ENCODE results near the gene VKORC1.

Gene VKORC1

DNA sequence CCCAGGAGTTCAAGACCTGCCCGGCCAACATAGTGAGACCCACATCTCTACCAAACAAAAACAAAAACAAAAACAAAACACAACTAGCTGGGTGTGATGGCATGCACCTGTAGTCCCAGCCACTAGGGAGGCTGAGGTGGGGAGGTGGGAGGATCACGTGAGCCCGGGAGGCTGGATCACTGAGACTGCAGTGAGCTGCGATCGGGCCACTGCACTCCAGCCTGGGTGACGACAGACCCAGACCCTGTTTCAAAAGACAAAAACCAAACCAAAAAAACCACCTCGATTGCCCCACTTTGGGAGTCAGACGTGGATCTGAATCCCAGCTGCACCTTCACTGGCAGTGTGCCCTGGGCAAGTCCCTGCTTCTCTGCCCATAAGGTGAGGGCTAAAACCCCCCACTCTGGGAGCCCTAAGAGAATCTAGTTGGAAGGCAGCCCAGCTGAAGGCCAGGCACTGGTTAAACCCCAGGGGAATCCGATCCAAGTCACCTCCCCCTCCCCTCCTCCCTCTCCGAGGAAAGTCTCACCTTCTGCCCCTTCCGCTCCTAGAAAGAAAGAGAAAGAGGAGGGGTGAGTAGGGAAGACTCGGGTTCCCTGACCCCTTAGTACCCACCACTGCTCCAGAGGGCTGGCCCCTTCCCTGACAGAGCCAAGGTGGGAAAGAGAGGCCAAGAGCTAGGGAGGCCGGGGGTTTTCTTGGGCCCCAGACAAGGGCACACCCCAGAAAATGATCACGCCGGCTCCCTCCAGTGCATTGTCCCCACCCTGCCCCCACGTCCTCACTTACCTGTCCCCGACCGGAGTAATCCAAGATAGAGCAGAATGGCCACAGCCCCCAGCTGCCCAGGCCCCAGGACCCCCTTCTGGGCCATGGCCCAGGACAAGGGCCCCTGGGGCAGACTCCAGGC, 40.3 kb upstream of the VKORC1 start:
- peaks cover 29% of the 10 kb centered on the region for H3K36me3 ChIP-seq (ENCODE audit: control insufficient read depth, insufficient read depth, low read length)
- no peaks in the 10 kb centered on the region for H3K9me3 ChIP-seq (ENCODE audit: control insufficient read depth, insufficient read depth, low read length)
- H3K4me3 ChIP-seq (ENCODE audit: low read depth, low read length) = peak overlapping the region; percentile 79
- H3K9ac ChIP-seq (ENCODE audit: low read depth, low read length) = peak overlapping the region; percentile 77
- peaks cover 14% of the 10 kb centered on the region for H3K4me1 ChIP-seq (ENCODE audit: control insufficient read depth, insufficient read depth, low read length)
- H3K27me3 ChIP-seq (ENCODE audit: control insufficient read depth, insufficient read depth, low read length) = no peaks in the 10 kb centered on the region

- Histone ChIP-seq H3K9ac (ENCODE audit: low read depth, low read length) (peak overlapping the region; percentile 77), H3K4me3 (ENCODE audit: low read depth, low read length) (peak overlapping the region; percentile 79), H3K36me3 (ENCODE audit: control insufficient read depth, insufficient read depth, low read length) (peaks cover 35% of the 10 kb centered on the region), H3K4me1 (ENCODE audit: control insufficient read depth, insufficient read depth, low read length) (peaks cover 11% of the 10 kb centered on the region), H3K27me3 (ENCODE audit: control insufficient read depth, insufficient read depth, low read length) (no peaks in the 10 kb centered on the region), H3K9me3 (ENCODE audit: control insufficient read depth, insufficient read depth, low read length) (no peaks in the 10 kb centered on the region)
These were observed 39.5 kb upstream of the VKORC1 start for GRCh38 chr16:31134091-31134571.

DNA sequence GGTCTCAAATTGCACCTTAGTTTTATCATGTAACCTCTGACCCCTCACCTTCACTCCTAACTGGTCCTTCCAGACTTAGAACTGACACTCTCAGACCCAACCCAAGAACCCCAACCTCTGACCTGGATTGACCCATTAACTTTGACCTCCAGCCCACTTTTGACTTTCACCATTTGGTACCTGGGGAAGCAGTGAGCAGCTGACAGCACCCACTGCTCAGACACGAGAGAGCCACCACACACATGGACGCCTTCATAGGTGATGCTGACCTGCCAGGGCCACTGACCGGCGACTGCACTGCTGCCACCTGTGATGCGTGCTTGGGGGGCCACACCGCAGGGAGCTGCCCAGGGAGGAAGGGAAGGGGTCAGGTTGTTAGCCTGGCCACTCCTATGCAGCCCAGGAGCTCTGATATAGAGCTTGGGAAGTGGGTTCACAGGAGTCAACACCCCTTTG, 38.5 kb upstream of the VKORC1 start:
- no peaks in the 10 kb centered on the region for H3K9me3 ChIP-seq (ENCODE audit: control insufficient read depth, insufficient read depth, low read length)
- no peak overlapping the region for H3K9ac ChIP-seq (ENCODE audit: low read depth, low read length)
- H3K27me3 ChIP-seq (ENCODE audit: control insufficient read depth, insufficient read depth, low read length) = no peaks in the 10 kb centered on the region
- H3K4me1 ChIP-seq (ENCODE audit: control insufficient read depth, insufficient read depth, low read length) = peaks cover 8% of the 10 kb centered on the region
- H3K36me3 ChIP-seq (ENCODE audit: control insufficient read depth, insufficient read depth, low read length) = peaks cover 39% of the 10 kb centered on the region
- no peak overlapping the region for H3K4me3 ChIP-seq (ENCODE audit: low read depth, low read length)

GRCh38 chr16:31132303-31132979, 37.8 kb upstream of the VKORC1 start:
- Histone ChIP-seq H3K9ac (ENCODE audit: low read depth, low read length) (peak overlapping the region; percentile 12), H3K36me3 (ENCODE audit: control insufficient read depth, insufficient read depth, low read length) (peaks cover 45% of the 10 kb centered on the region), H3K4me1 (ENCODE audit: control insufficient read depth, insufficient read depth, low read length) (peaks cover 8% of the 10 kb centered on the region), H3K4me3 (ENCODE audit: low read depth, low read length) (no peak overlapping the region), H3K27me3 (ENCODE audit: control insufficient read depth, insufficient read depth, low read length) (no peaks in the 10 kb centered on the region), H3K9me3 (ENCODE audit: control insufficient read depth, insufficient read depth, low read length) (no peaks in the 10 kb centered on the region)

DNA sequence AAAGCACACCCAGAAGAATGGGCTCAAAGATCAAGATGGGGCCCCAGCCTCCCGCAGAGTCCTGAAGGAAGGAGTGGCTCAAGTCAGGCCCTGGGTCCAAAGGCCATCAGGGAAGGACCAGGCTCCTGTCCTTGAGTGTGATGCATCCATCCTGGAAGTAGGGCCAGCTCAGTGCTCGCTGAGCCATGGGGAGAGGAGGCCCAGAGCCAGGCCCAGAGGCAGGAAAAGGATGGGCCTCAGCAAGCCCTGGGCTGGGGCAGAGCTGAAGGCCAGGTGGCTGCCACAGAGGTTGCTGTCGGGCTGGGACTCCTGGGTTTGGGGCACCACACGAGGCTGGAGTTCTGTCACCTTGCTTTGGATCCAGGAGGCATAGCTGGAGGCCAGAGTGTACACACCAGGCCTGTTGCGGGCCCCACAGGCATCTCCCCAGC, 37.3 kb upstream of the VKORC1 start:
- H3K27me3 ChIP-seq (ENCODE audit: control insufficient read depth, insufficient read depth, low read length) = no peaks in the 10 kb centered on the region
- H3K4me1 ChIP-seq (ENCODE audit: control insufficient read depth, insufficient read depth, low read length) = peaks cover 8% of the 10 kb centered on the region
- no peaks in the 10 kb centered on the region for H3K9me3 ChIP-seq (ENCODE audit: control insufficient read depth, insufficient read depth, low read length)
- H3K4me3 ChIP-seq (ENCODE audit: low read depth, low read length) = no peak overlapping the region
- peaks cover 51% of the 10 kb centered on the region for H3K36me3 ChIP-seq (ENCODE audit: control insufficient read depth, insufficient read depth, low read length)
- H3K9ac ChIP-seq (ENCODE audit: low read depth, low read length) = peak overlapping the region; percentile 12

GRCh38 chr16:31131416-31131815, 36.8 kb upstream of the VKORC1 start:
- Histone ChIP-seq H3K27me3 (ENCODE audit: control insufficient read depth, insufficient read depth, low read length) (no peaks in the 10 kb centered on the region), H3K9me3 (ENCODE audit: control insufficient read depth, insufficient read depth, low read length) (no peaks in the 10 kb centered on the region), H3K4me3 (ENCODE audit: low read depth, low read length) (no peak overlapping the region), H3K4me1 (ENCODE audit: control insufficient read depth, insufficient read depth, low read length) (peaks cover 8% of the 10 kb centered on the region), H3K36me3 (ENCODE audit: control insufficient read depth, insufficient read depth, low read length) (peaks cover 53% of the 10 kb centered on the region), H3K9ac (ENCODE audit: low read depth, low read length) (no peak overlapping the region)

DNA sequence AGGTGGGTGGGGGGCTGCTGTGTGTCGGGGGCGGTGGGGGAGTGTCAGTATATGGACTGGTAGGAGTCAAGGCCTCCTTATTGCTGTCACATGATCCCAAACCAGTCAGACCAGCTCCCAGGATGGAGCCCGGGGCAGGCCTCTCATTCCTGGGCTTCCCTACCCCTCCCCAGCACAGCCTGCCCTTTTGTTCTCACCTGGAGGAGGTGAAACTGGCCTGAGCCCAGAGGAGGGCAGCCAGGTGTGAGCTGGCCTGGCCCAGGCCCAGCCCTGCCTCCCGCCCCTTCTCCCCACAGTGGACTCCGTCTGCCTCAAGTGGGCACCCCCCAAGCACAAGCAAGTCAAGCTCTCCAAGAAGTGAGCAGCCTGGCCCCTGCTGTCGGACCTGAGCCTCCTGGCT, 36.3 kb upstream of the VKORC1 start:
- Histone ChIP-seq H3K4me1 (ENCODE audit: control insufficient read depth, insufficient read depth, low read length) (peaks cover 5% of the 10 kb centered on the region), H3K27me3 (ENCODE audit: control insufficient read depth, insufficient read depth, low read length) (no peaks in the 10 kb centered on the region), H3K9me3 (ENCODE audit: control insufficient read depth, insufficient read depth, low read length) (no peaks in the 10 kb centered on the region), H3K36me3 (ENCODE audit: control insufficient read depth, insufficient read depth, low read length) (peaks cover 53% of the 10 kb centered on the region), H3K4me3 (ENCODE audit: low read depth, low read length) (no peak overlapping the region), H3K9ac (ENCODE audit: low read depth, low read length) (no peak overlapping the region)

- Histone ChIP-seq H3K4me1 (ENCODE audit: control insufficient read depth, insufficient read depth, low read length) (peaks cover 2% of the 10 kb centered on the region), H3K4me3 (ENCODE audit: low read depth, low read length) (no peak overlapping the region), H3K27me3 (ENCODE audit: control insufficient read depth, insufficient read depth, low read length) (no peaks in the 10 kb centered on the region), H3K9me3 (ENCODE audit: control insufficient read depth, insufficient read depth, low read length) (no peaks in the 10 kb centered on the region), H3K36me3 (ENCODE audit: control insufficient read depth, insufficient read depth, low read length) (peaks cover 53% of the 10 kb centered on the region), H3K9ac (ENCODE audit: low read depth, low read length) (no peak overlapping the region)
These were observed 35.8 kb upstream of the VKORC1 start for GRCh38 chr16:31130336-31130891.

DNA sequence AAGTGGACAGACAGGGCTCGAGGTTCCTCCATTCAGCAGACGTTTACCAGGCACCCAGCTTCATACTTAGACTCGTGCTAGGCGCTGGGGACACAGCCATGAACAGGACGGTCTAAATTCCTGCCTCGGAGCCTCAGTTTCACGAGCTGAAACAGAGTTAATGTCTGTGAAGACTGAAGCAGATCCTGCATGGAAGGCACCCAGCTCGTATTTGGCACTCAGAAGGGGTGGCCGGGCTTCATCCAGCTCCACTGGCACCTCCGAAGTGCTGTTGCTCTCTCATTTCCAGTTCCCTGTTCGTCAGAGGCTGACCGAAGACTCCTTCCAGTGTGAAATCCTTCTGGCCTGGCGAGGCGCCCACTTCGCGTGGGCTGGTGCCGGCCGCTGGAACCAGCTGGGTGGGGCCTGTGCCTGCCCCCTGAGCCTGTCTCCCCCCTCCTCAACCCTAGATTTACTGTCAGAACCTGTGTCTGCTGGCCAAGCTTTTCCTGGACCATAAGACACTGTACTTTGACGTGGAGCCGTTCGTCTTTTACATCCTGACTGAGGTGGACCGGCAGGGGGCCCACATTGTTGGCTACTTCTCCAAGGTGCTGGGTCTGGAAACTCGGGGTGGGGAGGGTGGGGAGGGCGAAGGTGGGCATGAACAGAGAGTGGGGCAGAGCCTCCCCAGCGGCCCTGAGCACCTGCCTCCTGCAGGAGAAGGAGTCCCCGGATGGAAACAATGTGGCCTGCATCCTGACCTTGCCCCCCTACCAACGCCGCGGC, 35.2 kb upstream of the VKORC1 start:
- H3K9ac ChIP-seq (ENCODE audit: low read depth, low read length) = no peak overlapping the region
- H3K27me3 ChIP-seq (ENCODE audit: control insufficient read depth, insufficient read depth, low read length) = no peaks in the 10 kb centered on the region
- no peaks in the 10 kb centered on the region for H3K9me3 ChIP-seq (ENCODE audit: control insufficient read depth, insufficient read depth, low read length)
- no peak overlapping the region for H3K4me3 ChIP-seq (ENCODE audit: low read depth, low read length)
- H3K36me3 ChIP-seq (ENCODE audit: control insufficient read depth, insufficient read depth, low read length) = peaks cover 53% of the 10 kb centered on the region
- H3K4me1 ChIP-seq (ENCODE audit: control insufficient read depth, insufficient read depth, low read length) = peaks cover 2% of the 10 kb centered on the region

DNA sequence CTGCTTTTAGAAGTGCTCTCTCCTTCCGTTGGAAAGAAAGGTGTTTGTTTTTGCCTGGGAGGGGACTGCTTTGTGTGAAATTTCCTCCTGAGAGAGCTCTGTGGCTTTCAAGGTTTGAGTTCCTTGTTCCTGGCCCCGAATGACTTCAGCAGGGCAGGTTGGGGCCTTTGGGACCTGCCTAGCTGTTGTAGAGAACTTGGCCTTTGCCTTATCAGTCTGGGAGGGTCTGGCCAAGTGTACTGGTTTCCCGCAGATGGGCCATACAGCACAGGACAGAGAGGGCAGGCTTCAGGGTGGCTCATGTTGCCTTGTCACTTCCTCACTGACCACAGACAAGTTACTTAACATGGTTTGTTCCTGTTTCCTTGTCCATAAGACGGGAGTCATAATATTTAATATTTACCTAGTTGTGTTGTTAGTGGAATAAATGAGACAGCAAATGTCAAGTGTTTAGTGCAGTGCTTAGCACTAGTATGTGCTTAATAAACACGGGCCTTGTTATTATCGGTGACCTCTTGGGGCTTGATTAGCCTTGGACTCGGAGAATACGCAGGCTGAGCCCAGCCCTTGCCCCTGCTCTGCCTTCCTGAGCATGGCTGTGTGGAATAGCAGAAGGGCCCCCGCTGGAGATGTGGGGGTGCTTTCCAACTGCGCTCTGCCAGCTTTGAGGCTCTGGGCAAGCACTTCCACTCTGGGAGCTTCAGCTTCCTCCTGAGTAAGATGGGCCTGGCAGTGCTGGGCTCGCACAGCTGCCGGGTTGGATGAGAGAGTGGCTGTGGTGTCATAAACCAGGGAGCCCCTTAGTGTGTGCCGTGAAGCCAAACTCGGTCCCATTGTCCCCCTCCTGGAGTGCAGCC, 34.3 kb upstream of the VKORC1 start:
- H3K4me3 ChIP-seq (ENCODE audit: low read depth, low read length) = no peak overlapping the region
- peaks cover 53% of the 10 kb centered on the region for H3K36me3 ChIP-seq (ENCODE audit: control insufficient read depth, insufficient read depth, low read length)
- no peak overlapping the region for H3K9ac ChIP-seq (ENCODE audit: low read depth, low read length)
- no peaks in the 10 kb centered on the region for H3K27me3 ChIP-seq (ENCODE audit: control insufficient read depth, insufficient read depth, low read length)
- H3K4me1 ChIP-seq (ENCODE audit: control insufficient read depth, insufficient read depth, low read length) = peaks cover 2% of the 10 kb centered on the region
- H3K9me3 ChIP-seq (ENCODE audit: control insufficient read depth, insufficient read depth, low read length) = no peaks in the 10 kb centered on the region
